H1 (cell line): Measurements from ENCODE around the gene HMGB4. TPM values are rescaled to one million over a fixed set of nuclear protein-coding genes. Genes with fewer than 3 reads are reported as not detected.

Source experiments
- CTCF ChIA-PET: fragments of 300-600 bp; sonication (Branson Sonifier 250); formaldehyde crosslinking; loops from one replicate; lab custom pipeline; 2021; ENCODE audit not compliant: partially characterized antibody; lab: Charles Lee
- POLR2A ChIA-PET: fragments of 300-600 bp; sonication (Branson Sonifier 250); formaldehyde crosslinking; loops from one replicate; lab custom pipeline; 2021; ENCODE audit warnings: inconsistent platforms; ENCODE audit not compliant: partially characterized antibody; lab: Charles Lee
- DNase-seq, 2 experiments: peaks; one replicate each; pipeline versions ENCODE4 v3.0.0 to v3.0.0-alpha.2; 2010 to 2022; ENCODE audit warnings: low spot score in 2 of 2, low read depth in 1 of 2, mixed read lengths in 1 of 2
- FAIRE-seq: peaks from 2 replicates; lab custom pipeline; 2011; peaks lifted over from hg19 to GRCh38; lab: Jason Lieb, UNC
- H2AFZ ChIP-seq: 2 replicates; pipeline ENCODE4 v1.8.1; 2012; ENCODE audit warnings: low read length, inconsistent platforms
- H2AK5ac ChIP-seq: 2 replicates; pipeline ENCODE4 v1.6.1; 2013; ENCODE audit warnings: low read depth, low read length
- H2BK120ac ChIP-seq: replicated peaks from 2 replicates; pipeline ENCODE3; 2013; ENCODE audit warnings: low read depth, low read length, inconsistent platforms
- H2BK12ac ChIP-seq: 2 replicates; pipeline ENCODE4 v1.6.1; 2013; ENCODE audit warnings: low read depth, low read length
- H2BK15ac ChIP-seq: 2 replicates; pipeline ENCODE4 v1.6.1; 2013; ENCODE audit warnings: low read length
- H2BK20ac ChIP-seq: 2 replicates; pipeline ENCODE4 v1.6.1; 2013; ENCODE audit warnings: low read length
- H2BK5ac ChIP-seq: 2 replicates; pipeline ENCODE4 v1.6.1; 2013; ENCODE audit warnings: low read depth, low read length
- H3K14ac ChIP-seq: 2 replicates; pipeline ENCODE4 v1.6.1; 2013; ENCODE audit warnings: inconsistent platforms; ENCODE audit not compliant: insufficient read length
- H3K18ac ChIP-seq: 2 replicates; pipeline ENCODE4 v1.6.1; 2013; ENCODE audit warnings: low read length; ENCODE audit errors: extremely low read depth
- H3K23ac ChIP-seq: 2 replicates; pipeline ENCODE4 v1.6.1; 2013; ENCODE audit warnings: inconsistent platforms; ENCODE audit not compliant: insufficient read length
- H3K23me2 ChIP-seq: 2 replicates; pipeline ENCODE4 v1.6.1; 2013; ENCODE audit warnings: low read depth, low read length
- H3K27ac ChIP-seq: 2 replicates; pipeline ENCODE4 v1.6.1; 2011; ENCODE audit warnings: low read depth, low read length, inconsistent platforms
- H3K27me3 ChIP-seq, 4 experiments: replicated peaks in 1 of 4; 1 replicate in 1 of 4; 2 replicates in 3 of 4; pipeline versions ENCODE4 v1.6.1 to v1.8.1; 2011 to 2013; ENCODE audit warnings: low read length in 3 of 4, mild to moderate bottlenecking in 3 of 4, inconsistent platforms in 2 of 4, mixed read lengths in 2 of 4, moderate library complexity in 1 of 4; ENCODE audit not compliant: control insufficient read depth in 3 of 4, insufficient read depth in 3 of 4; ENCODE audit errors: extremely low read depth in 1 of 4
- H3K36me3 ChIP-seq, 4 experiments: 2 replicates each; pipeline versions ENCODE4 v1.6.1 to v1.8.1; 2011 to 2013; ENCODE audit warnings: mild to moderate bottlenecking in 4 of 4, low read length in 3 of 4, moderate library complexity in 2 of 4, control low read depth in 1 of 4, inconsistent platforms in 1 of 4; ENCODE audit not compliant: insufficient read depth in 4 of 4, control insufficient read depth in 2 of 4
- H3K4ac ChIP-seq: replicated peaks from 2 replicates; pipeline ENCODE3; 2013; ENCODE audit warnings: low read length, low read depth, mixed read lengths, inconsistent platforms; ENCODE audit not compliant: insufficient read length
- H3K4me1 ChIP-seq, 4 experiments: replicated peaks in 1 of 4; 1 replicate in 1 of 4; 2 replicates in 3 of 4; pipeline versions ENCODE4 v1.6.1 to v1.8.1; 2011 to 2013; ENCODE audit warnings: low read length in 3 of 4, inconsistent platforms in 2 of 4, mixed read lengths in 1 of 4; ENCODE audit not compliant: insufficient read depth in 4 of 4, control insufficient read depth in 3 of 4
- H3K4me2 ChIP-seq, 2 experiments: 2 replicates each; pipeline versions ENCODE4 v1.6.1 to v1.8.1; 2011 to 2013; ENCODE audit warnings: low read depth in 2 of 2, low read length in 2 of 2, control low read depth in 1 of 2, inconsistent platforms in 1 of 2, mild to moderate bottlenecking in 1 of 2; ENCODE audit not compliant: insufficient read depth in 1 of 2
- H3K4me3 ChIP-seq, 4 experiments: fragments of 200-600, 300-600 bp in 1 of 4; sonication (generic), shearing (Covaris generic), sonication (Bioruptor Twin) in 1 of 4; 2 replicates each; pipeline versions ENCODE4 v1.5.1 to v1.8.1; 2011 to 2016; ENCODE audit warnings: low read length in 4 of 4, low read depth in 3 of 4, control low read depth in 2 of 4, inconsistent platforms in 2 of 4, mild to moderate bottlenecking in 2 of 4, mixed read lengths in 1 of 4, moderate library complexity in 1 of 4; ENCODE audit not compliant: insufficient read depth in 2 of 4; ENCODE audit errors: extremely low read depth in 1 of 4
- H3K56ac ChIP-seq: replicated peaks from 2 replicates; pipeline ENCODE3; 2013; ENCODE audit warnings: low read depth, mild to moderate bottlenecking, mixed read lengths, low read length, inconsistent platforms; ENCODE audit not compliant: insufficient read length
- H3K79me1 ChIP-seq: 2 replicates; pipeline ENCODE4 v1.6.1; 2013; ENCODE audit warnings: low read depth, low read length, control low read depth
- H3K79me2 ChIP-seq, 2 experiments: 2 replicates each; pipeline versions ENCODE4 v1.6.1 to v1.8.1; 2012 to 2013; ENCODE audit warnings: low read length in 2 of 2, mild to moderate bottlenecking in 2 of 2, inconsistent platforms in 1 of 2; ENCODE audit not compliant: insufficient read depth in 2 of 2, control insufficient read depth in 1 of 2
- H3K9ac ChIP-seq, 4 experiments: replicated peaks in 1 of 4; 1 replicate in 1 of 4; 2 replicates in 3 of 4; pipeline versions ENCODE4 v1.6.1 to v1.8.1; 2011 to 2013; ENCODE audit warnings: low read depth in 3 of 4, low read length in 3 of 4, control low read depth in 2 of 4, mild to moderate bottlenecking in 2 of 4, moderate library complexity in 2 of 4, inconsistent platforms in 1 of 4; ENCODE audit errors: extremely low read depth in 1 of 4
- H3K9me3 ChIP-seq, 2 experiments: 2 replicates each; pipeline versions ENCODE4 v1.6.1 to v1.8.1; 2012 to 2013; ENCODE audit warnings: mild to moderate bottlenecking in 2 of 2, moderate library complexity in 2 of 2, control low read depth in 1 of 2, inconsistent platforms in 1 of 2, low read depth in 1 of 2, low read length in 1 of 2, mixed read lengths in 1 of 2; ENCODE audit not compliant: insufficient read depth in 2 of 2
- H4K20me1 ChIP-seq, 2 experiments: replicated peaks in 1 of 2; 2 replicates each; pipeline versions ENCODE3 to v1.8.1; 2011 to 2013; ENCODE audit warnings: inconsistent platforms in 2 of 2, low read length in 2 of 2, mild to moderate bottlenecking in 1 of 2; ENCODE audit not compliant: insufficient read depth in 2 of 2, control insufficient read depth in 1 of 2
- H4K5ac ChIP-seq: 2 replicates; pipeline ENCODE4 v1.6.1; 2013; ENCODE audit warnings: low read length, low read depth, mixed read lengths, inconsistent platforms; ENCODE audit not compliant: insufficient read length
- H4K8ac ChIP-seq: 2 replicates; pipeline ENCODE4 v1.8.0; 2013; ENCODE audit warnings: mild to moderate bottlenecking, moderate library complexity, low read length, inconsistent platforms; ENCODE audit not compliant: insufficient read depth; ENCODE audit errors: extremely low read depth
- H4K91ac ChIP-seq: replicated peaks from 2 replicates; pipeline ENCODE3; 2013; ENCODE audit warnings: low read length, mixed read lengths, inconsistent platforms; ENCODE audit not compliant: insufficient read length
- CHD7 ChIP-seq: fragments of 300-600 bp; sonication (generic); IDR thresholded peaks from 2 replicates; pipeline ENCODE4 v1.7.1; 2012; ENCODE audit warnings: low read length, moderate library complexity, mild to moderate bottlenecking, inconsistent platforms; ENCODE audit not compliant: insufficient replicate concordance
- polyA plus RNA-seq, 7 experiments: library from polyadenylated mRNA; depleted of rRNA in 3 of 7; stranded (reverse) in 5 of 7; unstranded in 2 of 7; fragments of >200 nt in 5 of 7; fragments of 200-250 nt in 2 of 7; gene quantifications; 1 replicate in 5 of 7; 2 replicates in 1 of 7; 4 replicates in 1 of 7; pipeline versions ENCODE4 v1.2.1 to v1.2.3, GENCODE V29; 2011 to 2013; ENCODE audit warnings: missing spikeins in 2 of 7, mixed read lengths in 2 of 7
- total RNA-seq: library from RNA; stranded (reverse); fragmentation: NEBNext Ultra II Directional; extraction: Animal tissue kit (Norgen Biotek cat#: 25700); gene quantifications from 2 replicates; pipeline ENCODE4 v1.2.1, GENCODE V29; 2021

Gene HMGB4
- total and polyA plus RNA-seq, 2 of the 8 experiments (the other 6 are each of a cell fraction or from before 2014, with no cell fraction given): not detected

- POLR2A ChIA-PET: no interaction called here
- Histone ChIP-seq H3K23me2 (0 out of 2 replicates have a peak, but pooled peaks cover 1% of the 10 kb centered on the region), H2BK20ac (no peak overlapping the region), H3K56ac (no peak overlapping the region), H3K27ac (no peak overlapping the region), H4K5ac (no peak overlapping the region), H3K79me2 (no peaks in the 10 kb centered on the region), H3K27me3 (no peaks in the 10 kb centered on the region), H4K20me1 (peaks cover 1 to 2% of the 10 kb centered on the region in 2 experiments), H3K23ac (no peak overlapping the region), H2BK12ac (no peak overlapping the region), H3K4ac (no peak overlapping the region), H3K9ac (no peak overlapping the region), H3K4me2 (no peak overlapping the region), H2BK120ac (no peak overlapping the region), H2BK15ac (no peak overlapping the region), H4K91ac (no peak overlapping the region), H3K4me3 (no peak overlapping the region), H3K79me1 (no peaks in the 10 kb centered on the region), H2AK5ac (no peak overlapping the region), H4K8ac (no peak overlapping the region), H2BK5ac (no peak overlapping the region), H3K36me3 (no peaks in the 10 kb centered on the region), H3K4me1 (peaks cover 4 to 35% (median 12%) of the 10 kb centered on the region in 4 experiments; a peak in 6 of 7 replicates), H3K14ac (no peak overlapping the region), H3K18ac (no peak overlapping the region), H2AFZ (no peak overlapping the region), H3K9me3 (no peaks in the 10 kb centered on the region)
- DNase-seq: no peak
- CTCF ChIA-PET: interaction anchor here (0.7 to 1.8 kb wide), 2 partner anchors 9 to 21 kb away, joined by 3 to 5 read pairs; no protein-coding TSS in a partner anchor
- FAIRE-seq: no peak
- no peak for TF ChIP-seq CHD7
These were observed 11.2 kb upstream of the HMGB4 start for GRCh38 chr1:33852711-33853110.
